HG03196 (cell line): Measurements from ENCODE around the gene RBM14.
"Not testable (repeated sequence)": the region's sequence is repeated elsewhere in the genome, so short reads cannot be mapped to it uniquely, and the experiment has no call there.

Experiments
- ATAC-seq: cut with Tn5 transposase; IDR thresholded peaks from one replicate; pipeline ENCODE4 v1.9.1; 2021; ENCODE audit not compliant: unreplicated experiment

RBM14 gene

DNA sequence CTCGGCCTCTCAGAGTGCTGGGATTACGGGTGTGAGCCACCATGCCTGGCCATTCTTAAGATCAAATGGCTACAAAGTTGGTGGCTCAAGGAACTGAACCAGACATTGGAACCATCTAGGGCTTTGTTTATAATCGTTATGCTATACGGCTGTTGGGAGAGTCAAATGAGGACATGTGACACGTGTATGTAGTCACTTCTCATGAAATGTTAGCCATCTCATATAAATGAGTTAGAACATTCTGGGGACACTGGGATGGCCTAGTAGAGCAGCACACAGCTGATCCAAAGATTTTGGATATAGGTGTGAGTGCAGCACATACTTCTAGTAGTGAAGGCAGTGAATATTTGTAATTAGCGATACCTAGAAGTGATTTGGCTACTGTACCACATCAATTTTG is 15.5 kb downstream of the RBM14 start:
- ATAC-seq, result no peak

DNA sequence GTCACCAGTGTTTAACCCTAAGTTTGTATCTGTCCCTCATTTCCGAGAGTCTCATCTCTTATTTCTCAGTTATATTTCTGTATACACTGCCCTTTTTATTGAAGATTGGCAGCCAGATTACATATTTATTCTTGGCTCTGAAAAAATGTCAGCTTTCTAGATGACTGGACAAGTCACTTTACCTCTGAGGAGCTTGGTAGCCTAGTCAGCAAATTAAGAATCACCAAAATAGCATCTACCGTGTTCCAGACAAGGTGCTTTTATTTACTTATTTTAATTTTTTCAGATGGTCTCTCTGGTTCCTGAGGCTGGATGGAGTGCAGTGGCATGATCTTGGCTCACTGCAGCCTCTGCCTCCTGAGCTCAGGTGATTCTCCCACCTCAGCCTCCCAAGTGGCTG is 16.5 kb downstream of the RBM14 start:
- no peak for ATAC-seq

DNA sequence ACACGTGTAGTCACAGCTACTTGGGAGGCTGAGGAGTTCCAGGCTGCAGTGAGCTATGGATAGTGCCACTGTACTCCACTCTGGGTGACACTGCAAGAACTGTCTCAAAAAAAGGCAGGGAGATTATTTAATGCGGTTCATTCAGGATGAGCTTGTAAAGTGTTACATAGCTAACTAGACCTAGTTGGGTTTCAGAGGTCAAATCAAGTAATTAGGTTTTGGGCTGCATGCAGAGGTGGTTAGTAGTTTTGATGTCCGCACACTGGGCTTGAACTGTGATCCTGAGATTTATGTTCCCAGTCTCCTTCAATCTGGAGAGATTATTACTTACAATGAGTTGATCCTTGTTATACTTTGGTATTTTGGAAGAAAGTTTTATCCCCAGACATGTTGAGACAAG is 20.0 kb downstream of the RBM14 start:
- no peak for ATAC-seq

DNA sequence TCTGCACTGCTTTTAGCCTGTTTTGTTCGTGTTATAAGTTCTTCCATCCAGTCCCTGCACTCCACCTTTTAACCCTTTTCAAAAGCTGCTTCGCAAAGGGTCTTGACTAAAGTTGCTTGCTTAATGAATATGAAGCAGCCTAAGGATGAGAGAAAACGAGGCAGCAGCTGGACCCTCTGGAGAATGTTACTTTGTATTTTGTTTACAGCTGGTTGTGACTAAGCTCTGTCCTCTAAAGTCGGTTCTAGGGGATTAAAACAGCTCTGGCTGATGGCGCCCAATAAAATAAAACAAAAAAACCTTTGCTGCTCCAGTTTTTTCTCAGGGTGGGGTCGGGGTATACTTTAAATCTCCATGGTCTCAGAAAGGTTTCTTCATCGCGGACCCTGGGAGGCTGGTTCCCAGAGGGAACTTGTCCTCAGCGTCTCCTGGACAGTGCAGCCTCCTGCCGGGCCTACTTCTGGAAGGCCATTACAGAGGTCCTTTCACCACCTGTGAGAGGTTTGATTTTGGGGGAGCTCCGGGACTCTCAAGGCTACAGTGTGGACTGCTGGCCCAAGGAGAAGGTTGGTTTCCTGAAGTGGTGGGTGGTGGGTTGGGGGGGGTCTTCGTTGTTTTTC is 21.2 kb downstream of the RBM14 start:
- ATAC-seq, result no peak

DNA sequence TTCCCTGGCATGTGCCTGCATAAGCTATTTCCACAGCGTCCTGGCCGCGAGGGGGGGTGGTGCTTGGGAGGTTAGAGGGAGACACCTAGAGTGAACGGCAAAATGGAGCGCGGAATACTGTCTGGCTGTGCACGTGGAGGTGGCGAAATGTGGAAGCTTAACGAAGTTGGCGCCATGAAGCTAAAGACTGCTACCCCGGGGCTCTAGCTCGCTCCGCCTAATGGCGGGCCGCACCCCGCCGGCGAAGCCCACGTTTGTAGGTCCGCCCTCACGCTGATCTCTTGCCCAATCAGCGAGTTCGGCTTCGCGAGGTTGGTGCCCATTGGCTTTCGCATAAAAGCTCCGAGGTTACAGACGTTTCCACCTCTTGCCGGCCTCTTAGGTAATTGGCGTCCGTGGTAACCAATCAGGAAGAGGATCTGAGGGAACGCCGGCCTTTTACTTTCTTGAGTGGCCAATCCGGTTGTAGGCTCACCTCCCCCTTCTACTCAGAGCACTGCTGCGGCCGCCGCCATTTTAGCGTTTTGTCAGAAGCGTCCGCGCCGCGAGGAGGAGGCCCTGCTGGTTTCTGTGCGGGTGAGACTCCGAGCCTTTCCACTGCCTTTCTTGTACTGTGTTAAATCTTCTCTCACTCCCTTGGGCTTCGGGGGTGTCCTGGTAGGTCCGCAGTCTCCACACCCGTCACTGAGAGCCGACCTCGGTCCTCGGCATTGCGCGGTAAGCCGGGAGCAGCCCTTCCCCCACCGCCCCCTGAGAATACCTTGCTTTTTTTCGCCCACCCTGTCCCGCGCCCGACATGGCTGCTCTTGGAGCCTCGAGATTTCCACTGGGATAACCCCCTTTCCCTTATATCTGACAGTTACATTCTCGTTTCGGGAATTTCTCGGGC is 22.0 kb downstream of the RBM14 start, which contains the start of gene RBM4:
TSS of gene RBM4 (plus strand) at position 527 of the 889 bp plus-strand sequence. CDS start 1,009 bp downstream, outside the sequence.
- peak; percentile 95 for ATAC-seq

DNA sequence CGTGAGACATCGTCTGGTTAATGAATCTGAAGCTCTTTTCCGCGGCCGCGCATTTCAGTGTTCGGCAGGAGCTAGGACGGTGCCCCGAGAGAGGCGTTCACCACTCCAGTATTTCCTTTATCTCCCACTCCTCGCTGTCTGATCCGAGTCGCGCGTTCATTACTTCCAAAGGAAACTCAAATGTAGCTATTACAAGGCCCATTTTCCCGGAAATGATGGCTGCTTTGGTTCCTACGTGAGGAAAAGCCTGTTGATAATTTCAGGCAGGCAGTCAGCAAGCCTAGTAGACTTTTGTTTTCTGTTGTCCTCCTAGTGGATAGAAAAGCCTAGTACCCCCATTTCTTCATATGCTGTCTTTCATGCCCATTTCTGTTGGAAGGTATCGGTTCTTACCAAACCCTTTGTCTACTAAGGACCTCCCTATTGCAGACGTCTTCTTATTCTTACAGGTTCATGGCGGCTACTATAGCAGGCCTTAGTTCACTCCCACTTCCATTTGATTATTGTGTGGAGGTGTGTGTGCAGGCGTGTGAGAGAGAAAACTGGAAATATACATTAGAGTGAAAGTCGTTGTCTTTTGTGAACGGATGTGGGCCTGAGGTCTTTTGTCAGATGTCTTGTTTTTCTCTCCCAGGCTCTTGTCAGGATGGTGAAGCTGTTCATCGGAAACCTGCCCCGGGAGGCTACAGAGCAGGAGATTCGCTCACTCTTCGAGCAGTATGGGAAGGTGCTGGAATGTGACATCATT is 22.8 kb downstream of the RBM14 start:
- no peak for ATAC-seq

DNA sequence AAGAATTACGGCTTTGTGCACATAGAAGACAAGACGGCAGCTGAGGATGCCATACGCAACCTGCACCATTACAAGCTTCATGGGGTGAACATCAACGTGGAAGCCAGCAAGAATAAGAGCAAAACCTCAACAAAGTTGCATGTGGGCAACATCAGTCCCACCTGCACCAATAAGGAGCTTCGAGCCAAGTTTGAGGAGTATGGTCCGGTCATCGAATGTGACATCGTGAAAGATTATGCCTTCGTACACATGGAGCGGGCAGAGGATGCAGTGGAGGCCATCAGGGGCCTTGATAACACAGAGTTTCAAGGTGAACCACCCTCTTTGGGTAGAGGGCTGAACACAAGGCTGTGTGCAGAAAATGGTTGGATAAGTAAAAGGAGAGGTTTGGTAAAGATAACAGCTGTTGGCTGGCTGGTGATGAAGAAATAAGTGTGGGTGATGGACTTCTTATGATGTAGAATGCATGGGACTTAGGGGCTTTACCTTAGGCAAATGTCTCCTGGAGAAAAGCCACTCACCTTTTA is 23.4 kb downstream of the RBM14 start:
- not testable (repeated sequence) for ATAC-seq

DNA sequence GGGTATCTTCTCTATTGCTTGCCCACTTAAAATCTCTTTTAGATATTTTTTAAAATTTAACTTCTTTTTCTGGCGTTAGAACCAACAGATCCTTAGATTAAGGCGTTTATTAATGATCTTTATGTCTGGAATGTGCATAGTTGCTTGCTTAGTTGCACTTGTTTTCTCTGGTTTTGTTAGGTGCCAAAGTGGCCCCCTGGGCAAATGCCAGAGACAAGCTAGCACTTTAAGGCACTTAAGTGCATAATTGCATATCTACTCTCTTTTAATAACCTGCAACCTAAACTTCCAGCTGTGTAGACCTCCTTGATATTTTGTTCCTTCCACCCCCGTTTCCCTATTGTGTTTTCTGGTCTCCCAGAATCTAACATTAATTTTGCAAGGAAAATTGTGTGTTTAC is 25.4 kb downstream of the RBM14 start:
- ATAC-seq, result no peak

DNA sequence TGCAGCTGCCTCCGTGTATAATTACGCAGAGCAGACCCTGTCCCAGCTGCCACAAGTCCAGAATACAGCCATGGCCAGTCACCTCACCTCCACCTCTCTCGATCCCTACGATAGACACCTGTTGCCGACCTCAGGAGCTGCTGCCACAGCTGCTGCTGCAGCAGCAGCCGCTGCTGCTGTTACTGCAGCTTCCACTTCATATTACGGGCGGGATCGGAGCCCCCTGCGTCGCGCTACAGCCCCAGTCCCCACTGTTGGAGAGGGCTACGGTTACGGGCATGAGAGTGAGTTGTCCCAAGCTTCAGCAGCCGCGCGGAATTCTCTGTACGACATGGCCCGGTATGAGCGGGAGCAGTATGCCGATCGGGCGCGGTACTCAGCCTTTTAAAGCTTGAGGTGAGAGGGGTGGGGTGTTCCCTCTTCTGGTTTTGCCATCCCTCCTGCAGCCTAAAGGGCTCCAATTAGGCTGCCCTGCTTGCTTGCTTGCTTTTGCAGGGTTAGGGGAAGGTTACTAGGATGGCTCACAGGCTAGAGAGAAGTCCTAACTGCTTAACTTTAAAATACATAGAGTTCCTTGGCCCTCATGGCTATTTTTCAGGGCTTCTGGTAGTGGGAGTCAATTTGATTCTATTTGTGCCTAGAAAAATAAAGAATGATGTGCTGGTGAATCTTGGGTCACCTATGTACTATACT is 27.5 kb downstream of the RBM14 start:
- ATAC-seq, result no peak

DNA sequence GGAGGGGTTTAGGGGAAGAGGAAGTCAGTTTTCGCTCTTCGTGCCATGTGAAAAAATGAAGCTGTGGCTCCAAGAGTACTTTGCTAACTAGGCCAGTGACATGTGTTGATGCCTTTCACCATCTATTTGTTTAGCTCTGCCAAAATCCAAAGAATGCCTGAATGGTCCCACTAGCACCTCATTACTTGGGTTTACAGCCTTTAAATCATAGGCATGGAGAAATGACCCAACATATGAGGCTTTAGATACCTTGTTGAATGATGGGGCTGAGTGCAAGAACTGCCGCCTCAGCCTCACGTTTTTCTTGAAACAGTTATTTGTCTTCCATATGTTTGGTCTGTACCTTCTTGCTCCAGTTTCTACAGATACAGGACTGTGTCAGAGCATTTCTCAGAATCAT is 30.4 kb downstream of the RBM14 start:
- no peak for ATAC-seq

DNA sequence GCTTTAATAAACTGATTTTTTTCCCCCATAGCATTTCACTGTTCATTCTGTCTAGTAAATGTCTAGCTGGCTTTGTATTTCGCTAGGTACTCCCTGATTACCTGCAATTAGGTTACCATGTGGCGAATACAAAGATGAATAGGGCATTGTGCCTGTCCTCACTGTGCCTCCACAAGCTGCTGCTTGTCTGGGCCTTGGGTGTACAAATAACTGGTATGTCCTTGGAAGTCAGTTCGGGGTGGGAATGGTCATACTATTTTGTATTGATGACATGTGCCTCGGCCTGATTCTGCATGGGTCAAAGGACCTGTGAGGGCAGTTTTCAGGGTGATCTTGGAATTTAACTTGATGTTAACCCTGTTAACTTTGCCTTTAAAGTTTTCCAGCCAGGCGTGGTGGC is 33.5 kb downstream of the RBM14 start:
- ATAC-seq, result no peak

DNA sequence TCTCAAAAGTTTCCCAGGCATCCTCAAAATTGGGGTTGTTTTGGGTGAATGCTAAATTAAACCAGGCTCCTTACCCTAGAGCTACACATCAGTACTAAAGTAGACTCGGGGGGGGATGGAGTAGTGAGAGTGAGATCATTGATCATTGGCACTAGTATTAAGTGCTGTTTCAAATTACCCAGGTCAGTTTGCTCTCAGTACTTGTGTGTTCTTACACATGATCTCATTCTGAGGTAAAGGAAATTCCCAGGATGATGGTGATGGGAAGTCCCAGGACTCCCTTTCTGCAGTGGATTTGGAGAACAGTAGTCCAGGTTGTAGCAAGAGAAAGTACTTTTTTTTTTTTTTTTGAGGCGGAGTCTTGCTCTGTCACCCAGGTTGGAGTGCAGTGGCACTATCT is 34.6 kb downstream of the RBM14 start:
- no peak for ATAC-seq

DNA sequence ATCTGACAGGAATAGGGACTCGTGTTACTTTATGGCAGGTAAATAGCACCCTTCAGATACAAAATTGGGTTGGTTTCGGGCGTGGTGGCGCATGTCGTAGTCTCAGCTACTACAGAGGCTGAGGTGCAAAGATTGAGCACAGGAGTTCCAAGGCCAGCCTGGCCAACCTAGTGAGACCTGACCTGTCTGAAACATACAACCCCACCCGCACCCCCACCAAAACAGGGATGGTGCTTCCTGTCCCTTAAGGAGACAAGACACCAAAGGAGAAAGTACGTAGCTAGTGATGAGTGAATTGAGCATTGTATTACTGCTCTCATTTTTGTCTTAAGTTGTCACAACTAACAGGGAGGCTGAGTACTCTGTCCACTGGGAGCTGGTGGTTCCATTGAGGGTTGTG is 36.2 kb downstream of the RBM14 start:
- ATAC-seq, result no peak

DNA sequence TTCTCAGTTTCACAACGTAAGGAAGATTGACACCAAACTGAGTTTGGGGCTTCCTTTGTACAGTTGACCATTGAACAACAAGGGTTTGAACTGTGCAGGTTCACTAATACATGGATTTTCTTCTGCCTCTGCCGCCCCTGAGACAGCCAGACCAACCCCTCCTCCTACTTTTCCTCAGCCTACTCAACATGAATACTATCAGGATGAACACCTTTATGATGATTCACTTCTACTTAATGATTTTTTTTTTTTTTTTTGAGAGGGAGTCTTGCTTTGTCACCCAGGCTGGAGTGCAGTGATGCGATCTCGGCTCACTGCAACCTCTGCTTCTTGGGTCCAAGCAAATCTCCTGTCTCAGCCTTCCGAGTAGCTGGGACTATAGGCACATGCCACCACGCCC is 36.7 kb downstream of the RBM14 start:
- no peak for ATAC-seq

DNA sequence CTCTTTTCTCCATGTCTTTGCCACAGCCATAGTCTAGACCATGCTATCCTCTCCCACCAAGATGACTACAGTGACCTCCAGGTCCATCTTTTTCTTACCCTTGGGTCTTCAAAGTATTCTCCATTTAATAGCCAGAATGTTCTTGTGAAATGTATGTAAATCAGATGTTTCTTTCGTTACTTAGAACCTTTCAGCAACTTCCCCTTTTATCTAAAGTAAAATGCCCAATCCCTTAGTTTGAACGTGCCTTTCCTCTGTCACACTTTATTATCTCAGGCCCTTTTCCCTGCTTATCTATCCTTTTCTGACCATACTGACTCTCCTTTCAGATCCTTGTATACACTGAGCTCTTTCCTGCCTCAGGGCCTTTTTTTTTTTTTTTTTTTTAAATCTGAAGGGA is 43.3 kb downstream of the RBM14 start:
- no peak for ATAC-seq

DNA sequence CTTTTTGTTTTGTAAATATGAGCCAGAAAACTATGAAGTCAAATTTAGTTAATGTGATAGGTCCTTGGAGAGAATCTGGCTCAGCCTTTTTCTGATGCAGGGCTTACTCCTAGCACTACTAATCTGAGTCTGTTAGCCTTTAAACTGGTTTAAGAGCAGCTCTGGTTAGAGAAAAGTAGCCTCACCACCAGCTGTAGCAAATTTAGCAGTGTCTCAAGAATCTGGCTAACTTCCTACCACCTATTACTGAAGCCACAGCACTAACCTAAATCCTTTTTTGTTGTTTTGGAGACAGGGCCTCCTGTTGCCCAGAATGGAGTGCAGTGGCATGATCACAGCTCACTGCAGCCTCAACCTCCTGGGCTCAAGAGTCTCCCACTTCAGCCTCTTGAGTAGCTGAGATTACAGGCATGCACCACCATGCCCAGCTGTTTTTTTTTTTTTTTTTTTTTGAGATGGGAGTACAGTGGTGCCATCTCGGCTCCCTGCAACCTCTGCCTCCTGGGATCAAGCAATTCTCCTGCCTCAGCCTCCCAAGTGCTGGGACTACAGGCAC is 47.4 kb downstream of the RBM14 start:
- no peak for ATAC-seq

DNA sequence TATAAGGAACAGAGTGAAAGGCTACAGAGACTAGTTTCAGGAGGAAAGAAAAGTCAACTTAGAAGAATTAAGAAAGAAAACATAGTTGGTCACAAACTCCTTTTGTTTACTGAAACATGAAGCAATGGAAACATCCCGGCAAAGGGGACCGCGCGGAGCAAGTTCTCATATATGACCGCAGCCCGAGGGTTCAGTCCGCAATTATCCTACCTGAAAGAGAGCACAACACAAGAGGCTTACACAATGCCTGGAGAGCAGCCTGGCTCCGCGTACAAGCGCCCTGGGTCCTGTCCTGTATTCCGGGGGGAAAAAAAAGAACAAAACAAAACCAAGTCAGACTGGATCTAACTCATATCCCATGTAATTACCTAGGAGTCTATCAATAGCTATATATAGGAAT is 48.9 kb downstream of the RBM14 start:
- no peak for ATAC-seq

DNA sequence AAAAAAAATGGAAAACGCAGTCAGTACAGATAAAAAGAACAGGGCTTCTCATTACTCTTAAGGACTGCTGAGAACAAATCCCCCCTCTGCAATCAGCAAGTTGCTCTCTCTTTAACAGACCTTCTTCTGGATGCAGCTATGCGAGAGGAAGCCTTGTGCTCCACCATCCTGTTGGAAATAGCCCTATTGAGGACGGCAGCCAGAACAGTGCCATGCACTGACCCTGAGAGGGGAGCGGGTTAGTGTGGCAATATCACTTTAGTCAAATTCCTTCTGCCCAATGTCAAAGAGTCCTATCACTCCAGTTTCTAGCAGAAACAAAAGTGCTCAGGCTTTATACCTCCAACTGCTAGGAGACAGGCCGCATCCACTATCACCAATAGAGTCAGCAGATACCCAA is 54.4 kb downstream of the RBM14 start:
- no peak for ATAC-seq

DNA sequence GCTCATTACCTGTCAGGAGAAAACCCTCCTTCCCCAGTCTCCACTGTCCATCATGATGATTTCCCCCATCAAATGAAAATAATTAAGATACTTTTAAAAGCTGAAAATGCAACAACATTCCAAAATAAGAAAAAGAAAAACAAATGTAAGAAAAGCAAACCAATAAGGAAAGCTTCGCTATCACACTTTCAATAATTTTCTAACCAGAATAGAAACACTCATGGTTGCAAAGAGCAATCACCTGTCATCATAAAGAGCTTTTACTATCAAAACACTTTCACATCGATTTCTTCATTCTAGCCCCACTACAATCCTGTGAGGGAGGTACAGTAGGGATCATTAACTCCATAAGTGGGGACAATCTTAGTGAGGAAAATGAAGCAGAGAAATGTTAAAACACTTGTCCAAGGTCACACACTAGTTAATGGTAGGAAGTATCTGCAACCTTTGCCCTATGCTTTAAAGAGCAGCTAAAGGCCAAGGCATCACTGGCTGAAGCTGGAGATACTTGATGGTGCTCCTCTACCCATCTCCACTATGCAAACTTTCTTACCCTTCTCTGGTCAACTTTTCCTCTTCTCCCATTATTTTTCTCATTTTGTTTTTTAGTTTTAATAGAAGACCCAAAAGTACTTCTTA is 58.7 kb downstream of the RBM14 start:
- ATAC-seq, result no peak

DNA sequence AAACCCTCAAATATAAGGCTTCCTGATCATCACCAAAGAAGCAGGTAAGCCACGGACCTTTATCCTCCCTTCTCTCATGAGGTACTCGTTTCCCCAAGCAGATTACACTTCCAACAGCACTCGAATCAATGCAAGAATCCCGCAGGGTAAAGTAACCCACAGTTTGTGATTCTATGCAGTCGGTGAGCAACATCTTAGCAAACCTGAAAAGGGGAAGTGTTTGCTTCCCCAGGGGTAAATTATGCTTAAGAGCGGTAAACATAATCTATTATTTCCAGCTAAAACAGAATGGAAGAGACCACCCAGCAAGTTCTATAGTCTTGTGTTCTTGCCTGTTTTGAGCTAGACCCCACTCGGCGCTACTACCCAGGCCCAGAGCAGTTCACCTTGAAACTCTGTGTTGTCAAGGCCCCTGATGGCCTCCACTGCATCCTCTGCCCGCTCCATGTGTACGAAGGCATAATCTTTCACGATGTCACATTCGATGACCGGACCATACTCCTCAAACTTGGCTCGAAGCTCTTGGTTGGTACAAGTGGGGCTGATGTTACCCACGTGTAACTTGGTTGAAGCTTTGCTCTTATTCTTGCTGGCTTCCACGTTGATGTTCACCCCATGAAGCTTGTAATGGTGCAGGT is 60.0 kb downstream of the RBM14 start:
- ATAC-seq, result no peak
